ENCODE measurements around the gene ACSBG1.

The ACSBG1 gene

DNA sequence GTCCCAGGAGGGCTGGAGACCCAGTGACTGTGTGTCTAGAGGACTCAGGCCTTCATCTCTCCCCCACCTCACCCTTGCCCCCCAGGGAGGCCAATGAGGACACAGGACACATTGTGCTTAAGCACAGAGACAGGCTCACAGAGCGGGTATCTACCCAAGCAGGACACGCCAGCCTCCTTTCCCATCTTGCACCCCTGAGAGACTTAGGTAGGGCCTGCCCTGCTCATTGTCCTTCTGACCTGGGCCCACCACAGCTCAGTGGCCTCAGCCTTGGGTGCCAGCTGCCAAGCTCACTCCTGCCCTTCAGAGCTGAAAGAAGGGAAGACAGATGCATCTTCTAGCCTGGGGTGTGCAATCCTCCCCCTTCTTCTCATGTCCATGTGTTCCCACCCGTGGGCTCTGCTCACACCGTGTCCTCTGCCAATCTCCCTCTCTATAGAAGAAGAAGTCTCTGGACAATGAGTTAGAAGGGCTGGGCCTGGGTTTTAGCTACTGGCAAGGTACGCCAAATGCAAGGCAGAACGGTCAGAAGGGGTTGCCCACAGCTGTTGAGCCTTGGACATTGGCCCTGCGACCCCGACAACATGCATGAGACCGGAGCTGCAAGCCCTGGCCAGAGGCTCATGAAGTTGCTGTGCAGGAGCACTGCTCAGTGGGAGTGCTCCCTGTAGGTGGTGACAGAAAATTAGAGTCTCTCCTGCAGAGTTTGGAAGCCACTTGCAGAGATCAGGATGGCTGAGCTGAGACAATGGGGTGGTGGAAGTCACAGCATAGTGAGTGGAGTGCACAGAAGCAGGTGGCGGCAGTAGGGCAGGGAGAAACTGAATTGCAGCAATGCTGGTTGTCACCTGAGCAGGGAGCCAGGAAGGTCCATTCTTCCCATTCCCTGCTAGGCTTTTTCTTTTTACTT, 32.8 kb downstream of the ACSBG1 start:
- no peak for DNase-seq

DNA sequence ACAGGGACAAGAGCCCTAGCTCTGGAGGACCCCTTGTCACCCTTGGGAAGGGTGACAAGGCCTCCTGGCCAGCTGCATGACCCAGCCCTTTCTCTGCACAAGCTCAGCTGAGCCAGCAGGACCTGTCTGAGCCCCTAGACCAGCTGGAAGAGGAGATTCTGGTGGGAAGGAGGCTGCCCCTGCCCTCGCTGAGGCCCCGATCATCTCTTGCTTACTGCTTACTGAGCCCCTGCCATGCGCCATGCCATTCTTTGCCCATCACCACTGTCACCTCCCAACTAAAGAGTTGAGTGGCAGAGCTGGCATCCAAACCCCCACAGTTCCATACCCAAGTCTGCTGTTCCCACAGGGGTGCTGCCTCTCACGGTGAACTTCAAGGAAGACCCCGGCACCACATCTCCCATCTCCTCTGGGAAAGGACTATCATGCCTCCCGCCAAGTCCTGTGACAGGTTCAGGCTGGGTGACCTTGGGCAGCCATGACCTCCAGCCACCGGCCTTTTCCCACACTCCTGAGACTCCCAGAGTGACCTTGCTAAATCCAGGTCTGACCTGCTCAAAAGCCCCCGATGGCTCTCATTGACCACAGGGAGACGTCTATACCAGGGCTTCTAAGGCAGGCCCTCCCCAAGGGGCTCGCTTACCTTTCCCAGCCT, 34.0 kb downstream of the ACSBG1 start:
- no peak for DNase-seq

DNA sequence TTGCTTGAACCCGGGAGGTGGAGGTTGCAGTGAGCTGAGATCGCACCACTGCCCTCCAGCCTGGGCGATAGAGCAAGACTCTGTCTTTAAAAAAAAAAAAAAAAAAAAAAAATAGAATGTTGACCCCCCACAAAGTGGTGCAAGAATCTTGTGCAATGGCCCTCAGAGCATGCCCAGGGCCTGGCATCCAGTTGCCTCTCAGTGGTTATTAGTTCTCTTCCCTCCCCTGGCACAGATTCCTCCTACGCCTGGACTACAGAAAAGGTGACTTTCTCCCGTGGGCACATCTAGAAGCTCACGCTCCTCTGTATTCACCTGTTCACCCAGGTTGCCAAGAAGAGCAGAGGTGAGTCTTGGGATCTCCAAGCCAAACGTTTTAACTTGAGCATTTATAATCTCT, 36.7 kb downstream of the ACSBG1 start:
- no peak for DNase-seq

DNA sequence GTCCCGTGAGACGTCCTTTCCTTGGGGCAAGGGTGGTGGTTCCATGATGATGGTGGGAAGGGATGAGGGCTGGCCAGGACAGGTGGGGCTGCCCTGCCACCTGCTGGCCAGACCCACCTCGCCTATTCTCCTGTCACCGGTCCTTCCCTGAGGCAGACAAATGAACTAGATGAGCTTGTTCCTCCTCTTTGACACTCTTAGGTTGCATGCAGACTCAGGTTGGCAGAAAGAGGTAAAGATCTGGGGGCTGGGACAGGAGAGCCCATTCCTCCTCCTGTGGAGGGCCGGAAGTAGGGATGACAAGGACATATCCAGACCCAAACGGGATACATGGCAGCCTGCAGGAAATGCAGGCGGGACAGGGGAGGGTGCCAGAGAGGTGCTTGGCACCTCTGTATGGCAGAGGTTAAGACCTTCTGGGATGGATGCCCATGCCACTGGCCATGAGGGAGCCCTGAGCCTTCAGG, 38.6 kb downstream of the ACSBG1 start:
- DNase-seq = peak; percentile 23 to 31

DNA sequence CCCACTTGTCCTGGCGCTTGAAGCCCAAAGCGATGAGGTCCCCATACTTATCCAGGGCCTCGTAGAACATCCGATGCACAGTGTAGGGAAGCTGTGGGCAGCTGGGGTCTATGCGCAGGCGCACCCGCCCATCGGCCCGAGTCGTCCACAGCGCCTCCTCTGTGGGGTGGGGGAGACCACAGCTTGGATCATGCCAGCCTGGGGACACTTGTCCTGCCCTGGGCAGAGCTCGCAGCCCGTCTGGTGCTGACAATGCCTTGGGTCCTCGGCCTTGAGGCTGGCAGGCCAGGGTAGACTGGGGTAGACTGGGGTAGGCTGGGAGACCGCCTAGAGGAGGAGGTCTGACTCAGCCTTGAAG, 39.8 kb downstream of the ACSBG1 start:
- DNase-seq = no peak

DNA sequence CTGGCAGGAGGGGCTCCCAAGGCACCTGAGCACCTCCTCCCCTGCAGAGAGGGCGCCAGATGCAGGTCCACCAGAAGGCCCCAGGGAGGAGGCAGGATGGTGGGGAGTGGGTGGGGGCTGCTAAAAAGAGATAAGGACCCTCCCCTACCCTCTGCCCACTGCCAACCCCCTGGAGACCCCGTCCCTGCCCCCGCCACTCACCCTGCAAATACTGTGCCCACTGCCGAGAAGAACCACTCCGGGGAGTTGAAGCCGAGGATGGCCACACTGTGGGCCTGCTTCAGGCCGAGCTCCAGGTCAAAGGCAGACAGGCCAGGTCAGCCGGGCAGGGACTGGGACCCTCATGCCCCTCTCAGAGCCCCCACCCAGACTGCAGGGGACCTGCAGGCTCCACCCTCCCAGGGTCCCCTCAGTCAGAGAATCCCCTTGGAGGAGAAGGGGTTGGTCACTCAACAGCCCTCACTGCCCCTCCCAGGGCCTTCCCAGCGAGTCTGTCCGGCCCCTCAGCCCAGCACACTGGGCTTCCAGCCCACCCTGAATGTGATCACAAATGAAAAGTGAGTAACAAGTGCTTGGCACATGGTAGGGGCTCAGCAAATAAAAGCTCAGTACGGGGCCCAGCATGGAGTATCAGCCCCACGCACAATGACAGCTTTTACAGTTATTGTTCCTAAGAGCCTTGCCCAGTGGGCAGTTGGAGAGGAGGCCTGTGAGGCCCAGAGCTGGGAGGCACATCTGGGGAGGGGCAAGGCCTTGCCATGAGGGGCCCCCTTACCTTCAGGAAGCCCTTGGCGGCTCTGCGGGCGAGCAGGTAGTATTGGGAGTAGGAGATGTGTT, 40.4 kb downstream of the ACSBG1 start:
- DNase-seq = no peak

DNA sequence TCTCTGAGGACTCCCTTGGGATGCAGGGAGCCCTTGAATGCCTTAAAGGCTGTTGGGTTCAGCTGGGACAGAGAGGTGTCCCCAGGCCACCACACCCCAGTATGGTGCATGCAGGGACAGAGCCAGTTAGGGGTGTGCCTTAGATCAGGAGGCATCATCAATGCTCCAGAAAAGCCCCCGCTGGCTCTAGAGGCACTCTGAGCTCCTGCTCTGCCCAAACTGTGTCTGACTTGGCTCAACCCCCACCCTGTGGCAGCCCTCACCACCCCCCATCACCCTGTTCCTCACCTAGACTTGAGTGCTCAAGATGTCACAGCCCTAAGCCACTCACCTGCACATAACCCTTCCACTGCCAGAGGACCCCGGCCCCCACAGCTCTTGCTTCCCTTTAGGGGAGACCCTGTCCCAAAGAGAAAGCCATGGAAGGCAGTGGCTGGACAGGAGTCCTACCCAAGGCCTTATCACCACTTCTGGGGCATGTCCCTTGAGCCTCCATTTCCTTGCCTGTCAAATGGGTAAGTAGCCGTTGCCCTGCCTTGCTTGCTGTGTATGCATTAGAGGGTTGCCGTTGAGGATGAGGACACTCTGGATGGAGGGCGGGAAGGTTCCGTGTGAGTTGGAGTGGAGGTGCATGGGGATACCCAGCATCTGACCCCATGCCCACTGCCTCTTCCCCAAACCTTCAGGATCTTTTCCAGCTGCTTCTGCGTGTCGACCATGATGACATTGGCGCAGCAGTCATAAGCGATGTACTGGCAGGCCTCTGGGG, 41.4 kb downstream of the ACSBG1 start:
- no peak for DNase-seq

DNA sequence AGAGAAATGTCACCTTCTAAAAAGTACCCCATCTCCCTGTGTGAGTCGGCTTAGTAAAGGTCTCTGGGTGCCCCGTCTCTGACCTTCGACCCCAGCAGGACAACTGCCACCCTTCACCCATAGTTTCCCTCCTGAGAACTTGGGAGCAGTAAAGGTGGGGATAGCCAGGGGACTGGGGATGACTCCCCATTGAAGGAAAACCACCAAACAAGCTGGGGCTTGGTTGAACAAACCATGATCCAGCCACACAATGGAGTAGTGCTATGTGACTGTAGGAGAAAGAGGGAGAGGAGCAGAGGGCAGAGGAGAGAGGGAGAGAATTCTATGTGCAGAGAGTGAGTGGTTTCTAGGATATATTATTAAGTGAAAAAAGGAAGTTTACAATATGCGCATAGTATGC, 51.5 kb downstream of the ACSBG1 start:
- no peak for DNase-seq

DNA sequence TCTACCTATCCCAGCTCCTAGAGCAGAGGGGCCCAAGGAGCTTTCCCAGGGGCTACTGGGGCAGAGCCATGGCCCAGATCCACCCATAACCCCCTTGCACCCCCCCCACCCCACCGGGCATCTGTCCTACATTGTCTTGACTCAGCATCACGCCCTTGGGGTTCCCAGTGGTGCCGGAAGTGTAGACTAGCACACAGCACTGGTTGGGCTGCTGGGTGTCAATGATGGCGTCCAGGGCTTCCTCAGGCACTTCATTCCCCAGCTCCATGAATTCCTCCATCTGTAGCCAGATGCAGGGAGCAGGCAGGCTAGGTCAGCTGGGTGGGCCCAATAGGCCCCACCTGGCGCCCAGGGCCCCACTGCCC, 52.0 kb downstream of the ACSBG1 start:
- DNase-seq = no peak

DNA sequence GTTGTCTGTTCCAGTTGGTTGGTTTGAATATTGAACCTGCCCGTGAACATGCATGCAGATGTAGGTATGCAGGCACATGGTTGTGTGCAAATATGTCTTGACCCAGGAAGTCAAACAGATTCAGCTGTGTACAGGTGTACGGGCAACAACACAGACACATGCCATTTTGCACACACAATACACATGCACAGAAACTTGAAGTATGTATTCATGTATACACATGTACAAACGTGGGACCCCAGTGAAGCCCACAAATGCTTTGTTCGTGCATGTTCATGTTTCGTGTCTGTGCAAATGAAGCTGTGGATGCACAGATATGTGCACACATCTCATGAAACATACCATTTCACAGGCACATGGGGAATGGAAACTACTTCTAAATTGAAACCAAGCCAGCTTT, 54.5 kb downstream of the ACSBG1 start:
- DNase-seq = no peak

DNA sequence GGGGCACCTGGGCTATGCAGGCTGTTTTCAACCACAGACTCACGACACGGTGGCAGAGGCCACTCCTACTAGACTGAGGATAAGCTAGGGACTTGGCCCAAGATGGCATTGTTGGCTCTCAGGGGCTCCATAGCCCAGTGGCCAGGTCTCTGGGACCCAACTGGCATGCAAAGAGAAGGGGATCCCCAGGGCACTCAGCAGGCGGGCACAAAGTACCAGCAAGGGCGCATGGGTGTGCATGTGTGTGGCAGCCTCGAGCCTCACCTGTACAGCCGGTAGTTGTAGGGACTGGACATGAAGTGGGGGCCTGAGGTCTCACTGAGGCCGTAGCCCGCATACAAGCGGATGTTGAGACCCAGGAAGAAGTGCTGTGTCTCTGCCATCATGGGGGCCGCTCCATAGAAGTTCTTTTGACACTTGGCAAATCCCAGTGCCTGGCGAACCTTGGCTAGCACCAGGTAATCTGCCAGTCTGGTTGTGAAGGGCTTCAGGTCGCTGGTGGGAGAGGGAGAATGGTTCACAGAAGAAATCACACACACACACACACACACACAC, 55.0 kb downstream of the ACSBG1 start:
- no peak for DNase-seq

DNA sequence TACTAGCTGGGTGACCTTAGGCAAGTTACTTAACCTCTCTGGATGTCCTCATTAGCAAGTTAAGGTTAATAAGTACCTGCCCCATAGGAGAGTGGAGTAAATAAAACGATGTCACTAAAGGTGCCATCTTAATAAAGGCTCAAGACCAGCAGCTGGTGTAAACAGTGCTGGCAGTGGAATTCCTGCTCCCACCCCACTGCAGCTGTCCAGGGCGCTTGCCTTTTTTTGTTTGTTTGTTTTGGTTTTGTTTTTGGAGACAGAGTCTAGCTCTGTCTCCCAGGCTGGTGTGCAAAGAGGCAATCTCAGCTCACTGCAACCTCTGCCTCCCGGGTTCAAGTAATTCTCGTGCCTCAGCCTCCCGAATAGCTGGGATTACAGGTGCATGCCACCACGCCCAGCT, 56.3 kb downstream of the ACSBG1 start:
- DNase-seq = no peak

DNA sequence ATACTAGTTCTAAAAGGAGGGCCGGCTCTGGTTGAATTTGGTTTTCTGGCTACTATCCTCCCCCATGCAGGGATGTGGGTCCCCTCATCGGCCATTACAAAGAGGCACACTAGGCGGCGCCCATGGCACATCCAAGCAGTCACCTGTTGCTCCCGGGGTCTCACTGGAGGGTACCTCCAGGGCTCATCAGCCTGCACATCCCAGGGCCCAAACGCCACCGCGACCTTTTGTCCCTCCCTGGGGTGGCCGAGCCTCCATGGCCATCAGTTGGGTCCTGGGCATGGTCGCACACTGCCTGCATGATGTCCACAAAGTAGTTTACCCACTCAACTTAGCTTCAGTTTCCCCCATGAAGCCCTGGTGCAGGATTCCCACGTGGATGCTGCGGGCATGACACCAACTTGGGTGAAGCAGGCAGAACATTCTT, 56.9 kb downstream of the ACSBG1 start:
- peak; percentile 34 to 38 for DNase-seq

DNA sequence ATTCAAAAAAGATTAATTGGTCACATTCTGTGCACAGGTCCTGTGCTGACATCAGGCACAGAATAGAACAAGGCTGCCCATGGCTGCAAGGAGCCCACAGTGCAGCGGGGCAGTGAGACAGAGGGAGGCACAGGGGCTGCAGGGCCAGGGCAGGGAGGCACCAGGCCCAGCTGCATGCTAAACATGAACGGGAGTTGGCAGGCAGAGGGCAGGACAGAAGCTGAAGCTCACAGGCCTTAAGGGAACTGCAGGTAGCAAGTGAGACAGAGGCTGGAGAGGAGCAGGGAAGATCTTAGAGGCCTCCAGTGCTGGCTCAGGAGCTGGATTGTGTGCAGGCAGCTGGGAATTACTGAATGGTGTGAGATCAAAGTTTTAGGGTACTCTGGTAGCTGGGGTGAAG, 59.0 kb downstream of the ACSBG1 start:
- DNase-seq = no peak

DNA sequence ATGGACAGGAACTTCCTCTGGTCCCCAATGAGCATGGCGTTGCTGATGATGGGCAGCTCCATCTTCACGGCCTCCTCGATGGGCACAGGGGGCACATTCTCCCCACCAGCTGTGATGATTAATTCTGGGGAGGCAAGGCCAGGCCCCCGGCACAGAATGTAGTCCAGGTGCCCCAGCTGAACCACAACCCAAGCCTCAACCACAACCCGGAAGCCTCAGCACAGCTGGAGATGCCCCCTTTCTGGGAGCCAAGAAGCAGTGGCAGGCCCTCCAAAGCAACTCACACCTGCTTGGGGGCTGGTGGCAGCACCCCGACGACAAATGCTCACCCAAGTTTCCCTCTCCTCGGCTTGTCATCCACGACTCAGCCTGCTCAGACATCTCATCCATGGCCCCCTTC, 60.0 kb downstream of the ACSBG1 start:
- DNase-seq = no peak

DNA sequence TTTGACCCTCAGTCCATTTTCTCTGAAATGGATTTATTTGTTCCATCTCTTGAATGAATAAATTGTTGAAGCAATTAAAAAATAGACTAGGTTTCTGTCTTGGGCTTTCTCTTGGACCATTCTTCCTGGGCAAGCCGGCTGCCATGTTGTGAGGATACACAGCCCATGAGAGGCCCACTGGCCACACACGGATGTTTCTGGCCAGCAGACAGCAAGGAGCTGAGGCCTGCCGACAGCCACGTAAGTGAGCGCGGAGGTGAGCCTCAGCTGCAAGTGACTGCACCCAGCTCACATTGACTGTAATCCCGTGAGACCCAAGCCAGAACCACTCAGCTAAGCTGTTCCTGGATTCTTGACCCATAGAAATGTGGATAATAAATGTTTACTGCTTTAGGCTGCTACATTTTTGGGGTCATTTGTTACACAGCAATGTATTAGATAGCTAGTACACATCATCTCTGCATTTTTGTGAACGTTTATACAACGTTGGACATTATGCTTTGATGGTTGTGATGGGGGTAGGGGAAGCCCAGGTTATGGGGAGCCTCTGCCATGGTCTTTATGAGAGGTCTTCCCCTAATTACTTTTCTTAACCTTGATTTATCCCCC, 62.4 kb downstream of the ACSBG1 start:
- no peak for DNase-seq

DNA sequence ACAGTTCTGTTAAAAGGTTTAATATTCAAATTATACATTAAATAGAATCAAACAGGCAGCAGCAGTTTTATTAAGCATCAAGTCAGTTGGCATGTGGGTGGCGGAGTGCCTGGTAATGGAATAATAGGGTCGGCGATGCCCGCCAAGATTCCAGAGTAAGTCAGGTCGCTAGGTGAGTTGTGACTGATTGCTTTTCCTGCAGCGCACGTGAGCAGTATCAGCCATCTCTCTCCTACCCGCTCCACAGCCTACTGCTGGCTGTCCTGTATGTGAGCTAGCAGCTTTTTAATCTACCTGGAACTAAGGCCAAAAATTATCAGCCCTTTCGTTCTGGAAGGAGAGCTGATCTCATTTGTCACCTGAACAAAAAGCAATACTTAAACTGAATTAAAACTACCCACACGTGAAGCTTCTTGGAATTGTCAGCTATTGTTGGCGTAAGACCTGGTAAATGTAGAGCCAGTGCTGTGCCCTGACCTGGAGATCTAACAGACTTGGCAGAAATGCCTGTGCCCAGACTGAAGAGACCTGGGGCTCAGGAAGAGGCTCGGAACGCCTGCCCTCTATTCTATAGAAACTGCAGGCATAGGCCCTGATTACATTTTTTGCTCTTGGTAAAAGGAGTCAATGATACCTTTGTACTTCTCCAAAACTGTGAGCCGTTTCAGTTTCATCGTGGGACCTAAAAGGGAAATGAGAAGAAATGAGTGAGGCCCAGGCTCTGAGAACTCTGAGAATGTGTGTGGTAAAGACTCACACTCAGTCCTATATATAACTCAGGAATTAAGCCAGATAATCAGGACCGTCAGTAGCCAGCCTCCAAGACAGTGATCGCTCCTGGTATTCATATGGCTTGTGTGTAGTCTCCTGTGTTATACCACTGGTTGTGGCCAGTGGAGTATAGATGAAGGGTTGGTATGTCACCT, 63.3 kb downstream of the ACSBG1 start:
- no peak for DNase-seq

DNA sequence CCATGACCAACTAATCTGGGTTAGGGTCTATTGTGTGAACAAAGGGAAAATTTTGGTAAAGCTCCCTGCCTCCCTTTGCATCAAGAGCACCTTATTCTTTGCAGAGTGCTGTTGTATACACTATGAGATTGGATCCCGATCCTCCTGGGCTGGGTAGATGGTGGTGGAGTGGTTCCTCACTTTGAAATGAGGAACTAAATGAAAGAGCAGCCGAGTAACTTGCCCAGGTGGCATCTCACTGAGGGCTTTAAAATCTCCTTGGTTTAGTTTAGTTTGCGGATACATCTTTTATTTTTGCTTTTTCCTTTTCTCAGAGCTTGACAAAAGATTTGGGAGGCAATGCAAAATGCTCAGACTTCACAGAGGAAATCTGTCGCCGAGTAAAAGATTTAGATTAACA, 65.8 kb downstream of the ACSBG1 start:
- no peak for DNase-seq

DNA sequence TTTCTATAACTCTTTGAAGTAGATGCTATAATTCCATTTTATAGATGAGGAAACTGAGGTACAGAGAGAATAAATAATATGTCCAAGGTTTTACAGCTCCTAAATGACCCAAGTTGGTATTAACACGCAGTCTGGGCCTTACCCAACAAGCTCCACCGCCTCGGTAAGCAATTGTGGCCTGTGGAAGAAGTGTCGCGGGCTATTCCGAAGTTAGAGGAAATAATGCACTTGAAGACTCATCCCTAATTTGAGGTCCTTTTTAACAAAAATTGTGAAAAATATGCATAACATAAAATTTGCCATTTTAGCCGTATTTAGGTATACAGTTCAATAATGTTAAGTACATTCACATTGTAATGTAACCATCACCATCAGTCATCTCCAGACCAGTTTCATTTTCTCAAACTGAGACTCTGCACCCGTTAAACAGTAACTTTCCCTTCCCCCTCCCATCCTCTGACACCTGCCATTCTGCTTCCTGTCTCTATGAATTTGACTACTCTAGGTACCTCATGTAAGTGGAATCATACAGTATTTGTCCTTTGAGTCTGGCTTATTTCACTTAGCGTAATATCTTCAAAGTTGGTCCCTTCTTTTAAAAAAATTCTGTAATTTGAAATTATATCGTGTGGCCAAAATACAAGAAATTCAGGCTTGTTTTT, 67.0 kb downstream of the ACSBG1 start:
- DNase-seq = peak in 1 of 2 donors; percentile 16

DNA sequence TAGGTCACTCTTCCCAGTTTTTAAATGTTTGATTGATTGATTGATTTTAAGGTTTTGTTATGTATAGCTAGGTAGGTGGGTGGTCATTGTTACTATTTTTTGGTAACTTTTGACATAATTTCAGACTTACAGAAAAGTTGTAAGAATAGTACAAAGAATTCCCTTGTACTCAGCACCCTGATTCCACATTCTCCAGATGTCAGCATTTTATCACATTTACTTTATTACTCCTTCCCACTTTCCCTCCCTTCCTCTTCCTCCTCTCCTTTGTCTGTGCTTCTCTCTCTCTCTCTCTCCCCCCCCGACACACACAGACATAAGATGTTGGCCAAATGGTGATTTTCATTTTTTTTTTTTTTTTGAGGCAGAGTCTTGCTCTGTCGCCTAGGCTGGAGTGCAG, 70.4 kb downstream of the ACSBG1 start:
- no peak for DNase-seq
